Head of caudate nucleus (tissue), 42 donors: Measurements from ENCODE around the gene JKAMP.

Source experiments
- DNase-seq, 42 donors: peaks; one replicate each; pipeline versions ENCODE4 v3.0.0 to v3.0.0-alpha.2; 2020 to 2021; ENCODE audit warnings: mixed read lengths in 7 of 42
- intact Hi-C: fragments of 100-400 bp; cut with DNase I; formaldehyde crosslinking; loops from one replicate; pipeline ENCODE4 v1.15.0; 2022

Gene JKAMP

GRCh38 chr14:59475709-59476108 lies 8.6 kb upstream of the JKAMP start:
- DNase-seq: no peak
- intact Hi-C loops: no loop called here

GRCh38 chr14:59478540-59478939 lies 5.8 kb upstream of the JKAMP start:
- DNase-seq: no peak
- intact Hi-C loops: no loop called here

- DNase-seq: no peak
- intact Hi-C loops: no loop called here
These were observed 4.2 kb upstream of the JKAMP start for GRCh38 chr14:59480166-59480565.

- DNase-seq: no peak
- intact Hi-C loops: no loop called here
These were observed 2.9 kb upstream of the JKAMP start for GRCh38 chr14:59481407-59481806.

GRCh38 chr14:59481871-59482540 lies 2.3 kb upstream of the JKAMP start:
- peak in 1 of 42 donors; percentile 11 for DNase-seq
- intact Hi-C loops: no loop called here

GRCh38 chr14:59482541-59483331 lies 1.6 kb upstream of the JKAMP start:
- peak in 10 of 42 donors; percentile 9 to 65 (median 29) for DNase-seq
- intact Hi-C loops: no loop called here

GRCh38 chr14:59483363-59483762 lies 954 bp upstream of the JKAMP start:
- intact Hi-C loops: no loop called here
- DNase-seq: peak in 26 of 42 donors; percentile 18 to 63 (median 34)

- no peak for DNase-seq
- intact Hi-C loops: no loop called here
These were observed 390 bp downstream of the JKAMP start for GRCh38 chr14:59484639-59485175.

GRCh38 chr14:59490756-59491155 lies 6.4 kb downstream of the JKAMP start:
- peak in 4 of 42 donors; percentile 32 to 56 (median 44) for DNase-seq
- intact Hi-C loops: no loop called here

- intact Hi-C loops: no loop called here
- no peak for DNase-seq
These were observed 8.1 kb downstream of the JKAMP start for GRCh38 chr14:59492384-59492783.

GRCh38 chr14:59500732-59501131 lies 16.4 kb downstream of the JKAMP start:
- no peak for DNase-seq
- intact Hi-C loops: no loop called here

- intact Hi-C loops: no loop called here
These were observed 18.9 kb downstream of the JKAMP start for GRCh38 chr14:59503256-59503655.

GRCh38 chr14:59507063-59507751 lies 22.9 kb downstream of the JKAMP start:
- intact Hi-C loops: no loop called here
- peak in 40 of 42 donors; percentile 9 to 81 (median 52) for DNase-seq

More at GRCh38 chr14:59503256-59503655, 18.9 kb downstream of the JKAMP start:
- DNase-seq: no peak

- no peak for DNase-seq
- intact Hi-C loops: no loop called here
These were observed 23.4 kb downstream of the JKAMP start for GRCh38 chr14:59507752-59508103.

- intact Hi-C loops: no loop called here
- no peak for DNase-seq
These were observed 24.8 kb downstream of the JKAMP start for GRCh38 chr14:59509101-59509500.

GRCh38 chr14:59510001-59510400 lies 25.7 kb downstream of the JKAMP start:
- intact Hi-C loops: no loop called here
- DNase-seq: peak in 18 of 42 donors; percentile 11 to 66 (median 30)

GRCh38 chr14:59510966-59511365 lies 26.6 kb downstream of the JKAMP start:
- intact Hi-C loops: no loop called here
- DNase-seq: no peak

GRCh38 chr14:59511916-59512575 lies 27.7 kb downstream of the JKAMP start:
- intact Hi-C loops: no loop called here
- peak in 15 of 42 donors; percentile 4 to 56 (median 21) for DNase-seq

- intact Hi-C loops: no loop called here
- DNase-seq: no peak
These were observed 35.9 kb downstream of the JKAMP start for GRCh38 chr14:59520224-59520623.
